Activated T-cell treated with anti-CD3 and anti-CD28 coated beads, Interleukin-2, amount 50 U/mL, for 24 hours (primary cell): ENCODE measurements around the gene EEFSEC.

Experiments
- DNase-seq: peaks from one replicate; pipeline ENCODE4 v3.0.0-alpha.2; 2020
- H3K27ac Mint-ChIP-seq: 2 replicates; pipeline ENCODE4 v1.8.0; 2020; ENCODE audit warnings: mild to moderate bottlenecking, mixed read lengths
- H3K27me3 Mint-ChIP-seq: 2 replicates; pipeline ENCODE4 v1.8.0; 2020; ENCODE audit warnings: mixed read lengths
- H3K36me3 Mint-ChIP-seq: 2 replicates; pipeline ENCODE4 v1.8.0; 2020; ENCODE audit warnings: low read depth, mixed read lengths
- H3K4me1 Mint-ChIP-seq: 2 replicates; pipeline ENCODE4 v1.8.0; 2020; ENCODE audit warnings: low read depth, mixed read lengths
- H3K4me3 Mint-ChIP-seq: 2 replicates; pipeline ENCODE4 v1.8.0; 2020; ENCODE audit warnings: mild to moderate bottlenecking, moderate library complexity, mixed read lengths
- H3K9me3 Mint-ChIP-seq: 2 replicates; pipeline ENCODE4 v1.8.0; 2020; ENCODE audit warnings: mixed read lengths

The EEFSEC gene

GRCh38 chr3:128269796-128270195 lies 116.5 kb downstream of the EEFSEC start:
- Mint-ChIP-seq H3K4me1 (no peaks in the 10 kb centered on the region), H3K27ac (no peak overlapping the region), H3K4me3 (no peak overlapping the region), H3K9me3 (no peaks in the 10 kb centered on the region), H3K27me3 (no peaks in the 10 kb centered on the region), H3K36me3 (peaks cover 60% of the 10 kb centered on the region)
- no peak for DNase-seq

- no peak overlapping the region for H3K27ac Mint-ChIP-seq
- no peaks in the 10 kb centered on the region for H3K9me3 Mint-ChIP-seq
- no peak for DNase-seq
- H3K4me3 Mint-ChIP-seq, result no peak overlapping the region
- no peaks in the 10 kb centered on the region for H3K4me1 Mint-ChIP-seq
- peaks cover 53% of the 10 kb centered on the region for H3K36me3 Mint-ChIP-seq
- no peaks in the 10 kb centered on the region for H3K27me3 Mint-ChIP-seq
Measured at GRCh38 chr3:128270559-128271492, 117.5 kb downstream of the EEFSEC start.

GRCh38 chr3:128271536-128272332 lies 118.5 kb downstream of the EEFSEC start:
- Mint-ChIP-seq H3K4me1 (peaks cover 2% of the 10 kb centered on the region), H3K9me3 (no peaks in the 10 kb centered on the region), H3K36me3 (peaks cover 47% of the 10 kb centered on the region), H3K4me3 (no peak overlapping the region), H3K27me3 (no peaks in the 10 kb centered on the region), H3K27ac (no peak overlapping the region)
- no peak for DNase-seq

- DNase-seq, result no peak
- no peak overlapping the region for H3K4me3 Mint-ChIP-seq
- peaks cover 2% of the 10 kb centered on the region for H3K4me1 Mint-ChIP-seq
- H3K27ac Mint-ChIP-seq, result no peak overlapping the region
- no peaks in the 10 kb centered on the region for H3K9me3 Mint-ChIP-seq
- H3K27me3 Mint-ChIP-seq, result no peaks in the 10 kb centered on the region
- peaks cover 34% of the 10 kb centered on the region for H3K36me3 Mint-ChIP-seq
Measured at GRCh38 chr3:128273109-128273840, 120.0 kb downstream of the EEFSEC start.

GRCh38 chr3:128273841-128274573 lies 120.7 kb downstream of the EEFSEC start:
- H3K27me3 Mint-ChIP-seq, result no peaks in the 10 kb centered on the region
- peaks cover 2% of the 10 kb centered on the region for H3K4me1 Mint-ChIP-seq
- no peaks in the 10 kb centered on the region for H3K9me3 Mint-ChIP-seq
- DNase-seq, result no peak
- H3K27ac Mint-ChIP-seq, result no peak overlapping the region
- no peak overlapping the region for H3K4me3 Mint-ChIP-seq
- H3K36me3 Mint-ChIP-seq, result peaks cover 27% of the 10 kb centered on the region

- Mint-ChIP-seq H3K27me3 (no peaks in the 10 kb centered on the region), H3K36me3 (peaks cover 18% of the 10 kb centered on the region), H3K27ac (no peak overlapping the region), H3K4me3 (no peak overlapping the region), H3K9me3 (no peaks in the 10 kb centered on the region), H3K4me1 (peaks cover 2% of the 10 kb centered on the region)
- DNase-seq, result no peak
Measured at GRCh38 chr3:128274837-128275236, 121.6 kb downstream of the EEFSEC start.

- H3K9me3 Mint-ChIP-seq, result no peaks in the 10 kb centered on the region
- H3K4me1 Mint-ChIP-seq, result peaks cover 2% of the 10 kb centered on the region
- no peaks in the 10 kb centered on the region for H3K27me3 Mint-ChIP-seq
- H3K27ac Mint-ChIP-seq, result no peak overlapping the region
- no peak for DNase-seq
- H3K36me3 Mint-ChIP-seq, result peaks cover 11% of the 10 kb centered on the region
- no peak overlapping the region for H3K4me3 Mint-ChIP-seq
Measured at GRCh38 chr3:128275316-128276145, 122.2 kb downstream of the EEFSEC start.

- DNase-seq, result no peak
- Mint-ChIP-seq H3K27ac (no peak overlapping the region), H3K4me1 (peaks cover 2% of the 10 kb centered on the region), H3K9me3 (no peaks in the 10 kb centered on the region), H3K4me3 (no peak overlapping the region), H3K36me3 (peaks cover 9% of the 10 kb centered on the region), H3K27me3 (no peaks in the 10 kb centered on the region)
Measured at GRCh38 chr3:128276146-128276435, 122.8 kb downstream of the EEFSEC start.

GRCh38 chr3:128276577-128277183 lies 123.4 kb downstream of the EEFSEC start:
- Mint-ChIP-seq H3K4me1 (peaks cover 2% of the 10 kb centered on the region), H3K4me3 (no peak overlapping the region), H3K9me3 (no peaks in the 10 kb centered on the region), H3K27me3 (no peaks in the 10 kb centered on the region), H3K27ac (no peak overlapping the region), H3K36me3 (peaks cover 10% of the 10 kb centered on the region)
- no peak for DNase-seq

GRCh38 chr3:128277378-128278069 lies 124.2 kb downstream of the EEFSEC start:
- no peaks in the 10 kb centered on the region for H3K27me3 Mint-ChIP-seq
- peaks cover 6% of the 10 kb centered on the region for H3K36me3 Mint-ChIP-seq
- no peak overlapping the region for H3K4me3 Mint-ChIP-seq
- peaks cover 2% of the 10 kb centered on the region for H3K4me1 Mint-ChIP-seq
- DNase-seq, result no peak
- no peak overlapping the region for H3K27ac Mint-ChIP-seq
- H3K9me3 Mint-ChIP-seq, result no peaks in the 10 kb centered on the region

- Mint-ChIP-seq H3K4me1 (peaks cover 2% of the 10 kb centered on the region), H3K4me3 (no peak overlapping the region), H3K27ac (no peak overlapping the region), H3K27me3 (no peaks in the 10 kb centered on the region), H3K36me3 (peaks cover 4% of the 10 kb centered on the region), H3K9me3 (no peaks in the 10 kb centered on the region)
- DNase-seq, result no peak
Measured at GRCh38 chr3:128278130-128278529, 124.8 kb downstream of the EEFSEC start.

- Mint-ChIP-seq H3K36me3 (peaks cover 11% of the 10 kb centered on the region), H3K4me1 (peaks cover 2% of the 10 kb centered on the region), H3K9me3 (no peaks in the 10 kb centered on the region), H3K4me3 (no peak overlapping the region), H3K27ac (no peak overlapping the region), H3K27me3 (no peaks in the 10 kb centered on the region)
- DNase-seq, result no peak
Measured at GRCh38 chr3:128278761-128279600, 125.7 kb downstream of the EEFSEC start.
